Skeletal muscle tissue (tissue), 4 donors: ENCODE measurements around the gene TCF25. TPM values are rescaled to one million over a fixed set of nuclear protein-coding genes. Genes with fewer than 3 reads are reported as not detected.
"Not testable (repeated sequence)": the region's sequence is repeated elsewhere in the genome, so short reads cannot be mapped to it uniquely, and the experiment has no call there.

Source experiments
- H3K27ac ChIP-seq: one replicate; pipeline ENCODE4 v1.7.0; 2013; ENCODE audit warnings: mild to moderate bottlenecking, low read depth, low read length, inconsistent platforms
- H3K27me3 ChIP-seq, 3 donors: one replicate each; pipeline ENCODE4 v1.7.0; 2013; ENCODE audit warnings: low read length in 3 of 3; ENCODE audit not compliant: control insufficient read depth in 3 of 3, insufficient read depth in 3 of 3
- H3K36me3 ChIP-seq, 3 donors: one replicate each; pipeline ENCODE4 v1.7.0; 2013; ENCODE audit warnings: low read length in 3 of 3; ENCODE audit not compliant: control insufficient read depth in 3 of 3, insufficient read depth in 3 of 3
- H3K4me1 ChIP-seq, 3 donors: one replicate each; pipeline ENCODE4 v1.7.0; 2013; ENCODE audit warnings: low read length in 3 of 3, mild to moderate bottlenecking in 3 of 3; ENCODE audit not compliant: control insufficient read depth in 3 of 3, insufficient read depth in 3 of 3
- H3K4me3 ChIP-seq, 3 donors: one replicate each; pipeline ENCODE4 v1.7.0; 2013; ENCODE audit warnings: low read length in 3 of 3
- H3K9ac ChIP-seq, 3 donors: one replicate each; pipeline ENCODE4 v1.7.0; 2013; ENCODE audit warnings: low read length in 3 of 3, mild to moderate bottlenecking in 3 of 3, moderate library complexity in 2 of 3, low read depth in 1 of 3
- H3K9me3 ChIP-seq, 3 donors: one replicate each; pipeline ENCODE4 v1.7.0; 2013; ENCODE audit warnings: low read length in 3 of 3; ENCODE audit not compliant: control insufficient read depth in 3 of 3
- total RNA-seq: library from RNA; depleted of rRNA; stranded (reverse); fragments of >200 nt; gene quantifications from one replicate; pipeline ENCODE4 v1.2.3, GENCODE V29; 2014
- donor health status: Osteomylitis.

TCF25 gene, protein sequence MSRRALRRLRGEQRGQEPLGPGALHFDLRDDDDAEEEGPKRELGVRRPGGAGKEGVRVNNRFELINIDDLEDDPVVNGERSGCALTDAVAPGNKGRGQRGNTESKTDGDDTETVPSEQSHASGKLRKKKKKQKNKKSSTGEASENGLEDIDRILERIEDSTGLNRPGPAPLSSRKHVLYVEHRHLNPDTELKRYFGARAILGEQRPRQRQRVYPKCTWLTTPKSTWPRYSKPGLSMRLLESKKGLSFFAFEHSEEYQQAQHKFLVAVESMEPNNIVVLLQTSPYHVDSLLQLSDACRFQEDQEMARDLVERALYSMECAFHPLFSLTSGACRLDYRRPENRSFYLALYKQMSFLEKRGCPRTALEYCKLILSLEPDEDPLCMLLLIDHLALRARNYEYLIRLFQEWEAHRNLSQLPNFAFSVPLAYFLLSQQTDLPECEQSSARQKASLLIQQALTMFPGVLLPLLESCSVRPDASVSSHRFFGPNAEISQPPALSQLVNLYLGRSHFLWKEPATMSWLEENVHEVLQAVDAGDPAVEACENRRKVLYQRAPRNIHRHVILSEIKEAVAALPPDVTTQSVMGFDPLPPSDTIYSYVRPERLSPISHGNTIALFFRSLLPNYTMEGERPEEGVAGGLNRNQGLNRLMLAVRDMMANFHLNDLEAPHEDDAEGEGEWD
- 121 TPM for total RNA-seq

DNA sequence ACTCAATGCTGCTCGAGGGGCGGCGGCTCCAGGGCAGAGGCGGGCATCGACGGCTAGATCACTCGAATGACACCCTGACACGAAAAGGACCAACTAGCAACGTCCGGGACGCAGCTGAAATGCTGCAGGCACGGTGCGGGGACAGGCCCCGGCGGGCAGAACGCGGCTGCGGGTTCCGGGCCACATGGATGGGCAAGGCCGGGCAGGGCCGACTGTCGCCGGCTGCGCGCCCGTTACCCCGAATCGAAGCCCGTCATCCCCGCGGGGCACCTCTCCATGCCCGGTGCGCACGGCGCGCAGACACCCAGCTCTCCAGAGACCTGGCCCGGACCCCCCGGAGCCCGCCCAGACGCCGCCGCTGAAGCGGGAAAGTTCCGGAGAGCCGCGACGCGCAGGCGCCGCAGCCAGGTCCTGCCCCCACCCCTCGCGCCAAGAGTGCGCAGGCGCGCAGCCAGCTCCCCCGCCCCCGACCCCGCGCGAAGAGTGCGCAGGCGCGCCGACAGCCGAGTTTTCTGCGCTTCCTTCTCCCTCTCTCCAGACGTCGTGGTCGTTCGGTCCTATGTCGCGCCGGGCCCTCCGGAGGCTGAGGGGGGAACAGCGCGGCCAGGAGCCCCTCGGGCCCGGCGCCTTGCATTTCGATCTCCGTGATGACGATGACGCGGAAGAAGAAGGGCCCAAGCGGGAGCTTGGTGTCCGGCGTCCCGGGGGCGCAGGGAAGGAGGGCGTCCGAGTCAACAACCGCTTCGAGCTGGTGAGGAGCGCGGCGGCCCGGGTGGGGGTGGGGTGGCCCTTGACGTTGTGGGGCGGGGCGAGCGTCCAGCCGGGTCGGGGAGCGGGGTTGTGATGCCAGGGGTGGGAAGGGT is at the start of gene TCF25:
TSS of gene TCF25 (plus strand) at position 484 of the 863 bp plus-strand sequence. CDS start at position 560, 76 bp downstream.
- Histone ChIP-seq H3K36me3 (peaks cover 0 to 5% (median 3%) of the 10 kb centered on the region in 3 donors), H3K4me3 (peak within 1 kb of the TSS; percentile 75 to 89 (median 85)), H3K9ac (peak within 1 kb of the TSS; percentile 93 to 98 (median 96)), H3K9me3 (no peaks in the 10 kb centered on the region), H3K4me1 (peaks cover 4 to 18% (median 10%) of the 10 kb centered on the region in 3 donors), H3K27me3 (no peaks in the 10 kb centered on the region), H3K27ac (peak within 1 kb of the TSS; percentile 99)

DNA sequence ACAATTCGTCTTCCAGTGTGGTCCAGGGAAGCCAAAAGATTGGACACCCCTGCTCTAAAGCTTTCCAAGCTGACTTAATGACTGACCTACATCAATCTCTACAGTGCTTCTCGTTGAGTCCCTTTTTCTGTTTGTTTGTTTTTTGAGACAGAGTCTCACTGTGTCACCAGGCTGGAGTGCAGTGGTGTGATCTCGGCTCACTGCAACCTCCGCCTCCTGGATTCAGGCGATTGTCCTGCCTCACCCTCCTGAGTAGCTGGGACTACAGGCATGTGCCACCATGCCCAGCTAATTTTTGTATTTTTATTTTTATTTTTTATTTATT is 49.6 kb upstream of the TCF25 start:
- H3K4me1 ChIP-seq, H3K9me3 ChIP-seq, H3K27ac ChIP-seq, H3K4me3 ChIP-seq, H3K36me3 ChIP-seq, H3K9ac ChIP-seq: not testable (repeated sequence)
- peaks cover 0 to 17% (median 0%) of the 10 kb centered on the region in 3 donors for H3K27me3 ChIP-seq

DNA sequence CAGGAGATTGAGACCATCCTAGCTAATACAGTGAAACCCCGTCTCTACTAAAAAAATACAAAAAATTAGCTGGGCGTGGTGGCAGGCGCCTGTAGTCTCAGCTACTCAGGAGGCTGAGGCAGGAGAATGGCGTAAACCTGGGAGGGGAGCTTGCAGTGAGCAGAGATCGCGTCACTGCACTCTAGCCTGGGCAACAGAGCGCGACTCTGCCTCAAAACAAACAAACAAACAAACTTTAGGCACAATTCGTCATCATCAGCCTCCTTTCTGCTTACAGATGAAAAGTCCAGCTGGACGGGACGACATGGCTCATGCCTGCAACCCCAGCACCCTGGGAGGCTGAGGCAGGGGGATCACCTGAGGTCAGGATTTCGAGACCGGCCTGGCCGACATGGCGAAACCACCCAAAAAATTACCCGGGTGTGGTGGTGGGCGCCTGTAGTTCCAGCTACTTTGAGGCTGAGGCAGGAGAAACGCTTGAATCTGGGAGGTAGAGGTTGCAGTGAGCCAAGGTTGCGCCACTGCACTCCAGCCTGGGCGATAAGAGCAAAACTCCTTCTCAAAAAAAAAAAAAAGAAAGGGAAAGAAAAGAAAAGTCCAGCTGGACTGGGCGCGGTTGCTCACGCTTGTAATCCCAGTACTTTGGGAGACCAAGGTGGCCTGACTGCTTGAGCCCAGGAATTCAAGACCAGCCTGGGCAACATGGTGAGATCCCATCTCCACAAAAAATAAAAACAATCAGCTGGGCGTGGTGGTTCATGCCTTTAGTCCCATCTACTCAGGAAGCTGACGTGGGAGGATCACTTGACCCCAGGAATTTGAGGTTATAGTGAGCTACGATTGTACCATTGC is 46.6 kb upstream of the TCF25 start:
- Histone ChIP-seq H3K27ac (no peak overlapping the region), H3K9me3 (no peaks in the 10 kb centered on the region)

DNA sequence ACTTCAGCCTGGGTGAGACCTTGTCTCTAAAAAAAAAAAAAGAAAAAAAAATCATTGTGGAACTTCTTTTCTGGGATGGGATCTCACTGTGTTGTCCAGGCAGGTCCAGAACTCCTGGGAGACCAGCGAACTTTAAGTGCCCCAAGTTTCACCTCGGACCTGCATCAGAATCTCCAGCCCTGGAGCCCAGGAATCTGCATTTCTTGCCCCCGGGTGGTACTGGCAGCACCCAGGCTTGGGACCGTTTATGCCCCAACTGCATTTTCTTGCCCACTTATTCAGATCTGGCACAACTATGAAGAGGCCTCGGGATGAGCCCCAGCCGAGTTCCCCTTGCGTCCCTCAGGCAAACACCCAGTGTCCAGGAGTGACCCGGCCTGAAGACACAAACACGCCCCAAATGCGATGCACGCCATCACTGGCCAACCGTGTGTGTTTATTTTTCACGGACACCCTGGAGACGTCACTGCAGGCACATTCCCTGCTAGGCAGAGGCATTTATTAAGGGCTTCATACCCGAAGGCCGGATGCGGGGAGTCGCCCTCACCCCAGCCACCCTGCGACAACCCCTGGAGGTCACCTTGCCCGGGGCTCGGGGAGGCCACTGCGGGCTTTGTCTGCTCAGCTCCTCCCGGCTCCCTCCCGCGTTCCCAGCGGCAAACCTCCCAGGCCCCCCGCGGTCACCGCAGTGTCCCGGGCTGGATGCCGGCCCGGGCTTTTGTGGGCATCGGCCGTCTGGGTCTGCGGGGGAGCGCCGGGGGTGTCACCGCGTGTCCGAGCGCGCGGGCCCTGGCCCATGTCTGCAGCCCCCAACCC is 45.8 kb upstream of the TCF25 start:
- H3K36me3 ChIP-seq = no peaks in the 10 kb centered on the region
- no peaks in the 10 kb centered on the region for H3K9me3 ChIP-seq
- no peak overlapping the region for H3K27ac ChIP-seq
- peak overlapping the region in 1 of 3 donors; percentile 25 for H3K9ac ChIP-seq
- peak overlapping the region; percentile 13 to 43 (median 29) for H3K4me3 ChIP-seq
- H3K27me3 ChIP-seq = peaks cover 4 to 39% (median 17%) of the 10 kb centered on the region in 3 donors
- peaks cover 0 to 5% (median 2%) of the 10 kb centered on the region in 3 donors for H3K4me1 ChIP-seq

More for the DNA sequence above, 46.6 kb upstream of the TCF25 start:
- peaks cover 4 to 30% (median 9%) of the 10 kb centered on the region in 3 donors for H3K27me3 ChIP-seq
- no peaks in the 10 kb centered on the region for H3K36me3 ChIP-seq
- no peak overlapping the region for H3K4me3 ChIP-seq
- H3K9ac ChIP-seq = no peak overlapping the region
- H3K4me1 ChIP-seq = peaks cover 0 to 5% (median 2%) of the 10 kb centered on the region in 3 donors

DNA sequence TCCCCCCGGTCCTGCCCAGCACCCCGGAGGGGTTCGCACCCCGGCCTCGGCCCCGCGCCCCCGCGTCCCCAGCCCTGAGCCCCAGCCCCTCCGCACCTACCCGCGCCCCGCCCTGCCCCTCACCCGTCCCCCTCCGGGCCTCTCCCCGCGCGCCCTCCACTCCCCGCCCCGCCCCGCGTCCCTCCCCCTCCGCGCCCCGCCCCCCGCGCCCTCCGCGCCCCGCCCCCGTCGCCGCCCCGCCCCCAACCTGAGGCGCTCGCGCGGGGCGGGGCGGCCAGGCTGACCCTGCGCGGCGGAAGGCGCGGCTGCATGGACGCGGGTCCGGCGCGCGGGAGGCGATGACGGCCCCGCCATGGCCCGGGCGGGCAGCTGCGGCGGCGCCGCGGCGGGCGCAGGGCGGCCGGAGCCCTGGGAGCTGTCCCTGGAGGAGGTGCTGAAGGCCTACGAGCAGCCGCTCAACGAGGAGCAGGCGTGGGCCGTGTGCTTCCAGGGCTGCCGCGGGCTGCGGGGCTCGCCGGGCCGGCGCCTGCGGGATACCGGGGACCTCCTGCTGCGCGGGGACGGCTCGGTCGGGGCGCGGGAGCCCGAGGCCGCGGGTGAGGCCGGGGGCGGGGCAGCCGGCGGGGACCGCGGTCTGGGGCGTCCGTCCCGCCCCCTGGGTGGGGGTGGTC is 45.1 kb upstream of the TCF25 start, which contains the start of gene SPIRE2:
TSS of gene SPIRE2 (plus strand) at position 277 of the 671 bp plus-strand sequence. CDS start at position 353, 76 bp downstream.
- Histone ChIP-seq H3K27ac (no peak within 1 kb of the TSS), H3K27me3 (peaks cover 4 to 41% (median 18%) of the 10 kb centered on the region in 3 donors)

DNA sequence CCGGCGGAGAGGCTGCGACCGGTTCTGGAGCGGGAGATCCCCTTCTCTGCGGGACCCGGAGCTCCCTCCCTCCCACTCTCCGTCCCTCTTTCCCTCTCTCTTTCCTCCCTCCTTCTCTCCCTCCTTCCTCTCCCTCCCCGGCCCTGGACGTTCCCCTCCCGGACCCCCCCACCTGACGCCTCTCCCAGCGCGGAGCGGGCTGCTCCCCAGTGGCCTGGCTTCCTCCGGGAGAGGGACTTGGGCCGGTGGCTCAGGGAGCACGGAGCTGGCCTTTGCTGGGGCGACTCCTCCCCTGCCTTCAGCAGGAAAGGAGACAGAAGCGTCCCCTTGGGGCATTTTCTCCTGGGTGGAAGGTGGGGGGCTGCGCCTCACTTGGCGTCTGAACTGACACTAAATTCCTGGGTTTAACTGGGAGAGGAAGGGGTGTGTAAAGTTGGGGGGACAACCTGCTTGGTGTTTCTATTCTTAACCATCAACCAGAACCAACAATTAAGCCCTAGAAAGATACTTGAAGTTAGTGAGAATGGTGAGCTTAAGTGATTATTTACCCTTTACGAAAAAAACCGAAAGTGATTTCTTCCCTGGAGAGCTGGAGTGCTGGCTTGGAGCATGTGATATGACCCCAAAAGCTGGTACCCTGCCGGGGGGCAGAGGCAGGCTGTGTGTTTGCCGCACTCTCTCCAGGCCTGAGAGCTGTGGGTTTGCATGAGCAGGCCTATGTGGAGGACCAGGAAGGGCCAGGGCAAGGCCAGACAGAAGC is 44.3 kb upstream of the TCF25 start:
- H3K27ac ChIP-seq = no peak overlapping the region
- H3K9ac ChIP-seq = no peak overlapping the region
- no peak overlapping the region for H3K4me3 ChIP-seq
- no peaks in the 10 kb centered on the region for H3K9me3 ChIP-seq
- H3K27me3 ChIP-seq = peaks cover 4 to 43% (median 20%) of the 10 kb centered on the region in 3 donors
- no peaks in the 10 kb centered on the region for H3K36me3 ChIP-seq
- peaks cover 0 to 5% (median 2%) of the 10 kb centered on the region in 3 donors for H3K4me1 ChIP-seq

More for the DNA sequence above, 45.1 kb upstream of the TCF25 start, which contains the start of gene SPIRE2:
- peak within 1 kb of the TSS in 1 of 3 donors; percentile 25 for H3K9ac ChIP-seq
- H3K9me3 ChIP-seq = no peaks in the 10 kb centered on the region
- no peaks in the 10 kb centered on the region for H3K36me3 ChIP-seq
- peak within 1 kb of the TSS; percentile 13 to 43 (median 29) for H3K4me3 ChIP-seq
- peaks cover 0 to 5% (median 2%) of the 10 kb centered on the region in 3 donors for H3K4me1 ChIP-seq

DNA sequence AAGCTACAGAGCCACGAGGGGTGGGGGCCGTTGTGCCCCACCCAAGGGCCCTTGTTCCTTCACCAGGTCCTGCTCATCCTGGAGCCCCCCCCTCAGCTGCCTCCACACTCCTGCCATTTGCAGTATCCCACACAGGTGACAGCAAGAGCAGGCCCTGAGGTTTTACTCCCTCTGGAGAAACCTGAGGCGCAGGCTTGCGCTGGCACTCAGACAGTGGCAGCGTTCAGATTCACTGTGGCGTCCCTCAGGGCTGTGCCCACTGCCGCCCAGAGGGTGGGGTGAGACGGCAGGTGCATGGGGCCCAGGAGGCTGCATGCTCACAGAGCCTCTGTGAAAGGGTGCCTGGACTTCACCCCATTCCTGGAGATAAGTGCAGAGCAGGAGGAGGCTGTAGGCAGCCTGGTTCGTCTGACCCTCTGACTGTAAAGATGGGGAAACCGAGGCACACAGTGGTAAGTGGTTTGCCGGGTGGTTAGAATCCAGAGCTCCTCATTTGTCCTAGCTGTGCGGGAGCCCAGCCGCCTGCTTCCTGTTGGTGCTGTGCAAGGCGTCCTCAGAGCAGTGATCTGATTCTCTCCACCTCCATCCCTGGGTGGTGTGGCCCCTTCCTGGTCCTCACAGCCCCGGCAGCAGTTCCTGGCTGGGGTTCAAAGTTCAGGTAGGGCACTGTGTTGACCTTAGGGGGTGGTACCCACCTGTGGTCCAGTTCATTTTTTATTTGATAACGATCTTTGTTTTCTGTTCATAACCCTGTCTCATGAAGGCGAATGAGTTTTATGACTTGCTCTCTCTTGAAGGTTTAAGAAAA is 43.6 kb upstream of the TCF25 start:
- peaks cover 0 to 5% (median 2%) of the 10 kb centered on the region in 3 donors for H3K4me1 ChIP-seq
- no peak overlapping the region for H3K9ac ChIP-seq
- H3K9me3 ChIP-seq = no peaks in the 10 kb centered on the region
- H3K4me3 ChIP-seq = no peak overlapping the region
- H3K36me3 ChIP-seq = no peaks in the 10 kb centered on the region
- peaks cover 4 to 43% (median 20%) of the 10 kb centered on the region in 3 donors for H3K27me3 ChIP-seq
- no peak overlapping the region for H3K27ac ChIP-seq
